HG02885 (cell line): ENCODE data around the gene IGF2R.
"Not testable (repeated sequence)": the region's sequence is repeated elsewhere in the genome, so short reads cannot be mapped to it uniquely, and the experiment has no call there.

ENCODE experiments used
- ATAC-seq: cut with Tn5 transposase; IDR thresholded peaks from one replicate; pipeline ENCODE4 v1.9.1; 2021; ENCODE audit warnings: mild to moderate bottlenecking; ENCODE audit not compliant: unreplicated experiment, poor library complexity

IGF2R gene, protein sequence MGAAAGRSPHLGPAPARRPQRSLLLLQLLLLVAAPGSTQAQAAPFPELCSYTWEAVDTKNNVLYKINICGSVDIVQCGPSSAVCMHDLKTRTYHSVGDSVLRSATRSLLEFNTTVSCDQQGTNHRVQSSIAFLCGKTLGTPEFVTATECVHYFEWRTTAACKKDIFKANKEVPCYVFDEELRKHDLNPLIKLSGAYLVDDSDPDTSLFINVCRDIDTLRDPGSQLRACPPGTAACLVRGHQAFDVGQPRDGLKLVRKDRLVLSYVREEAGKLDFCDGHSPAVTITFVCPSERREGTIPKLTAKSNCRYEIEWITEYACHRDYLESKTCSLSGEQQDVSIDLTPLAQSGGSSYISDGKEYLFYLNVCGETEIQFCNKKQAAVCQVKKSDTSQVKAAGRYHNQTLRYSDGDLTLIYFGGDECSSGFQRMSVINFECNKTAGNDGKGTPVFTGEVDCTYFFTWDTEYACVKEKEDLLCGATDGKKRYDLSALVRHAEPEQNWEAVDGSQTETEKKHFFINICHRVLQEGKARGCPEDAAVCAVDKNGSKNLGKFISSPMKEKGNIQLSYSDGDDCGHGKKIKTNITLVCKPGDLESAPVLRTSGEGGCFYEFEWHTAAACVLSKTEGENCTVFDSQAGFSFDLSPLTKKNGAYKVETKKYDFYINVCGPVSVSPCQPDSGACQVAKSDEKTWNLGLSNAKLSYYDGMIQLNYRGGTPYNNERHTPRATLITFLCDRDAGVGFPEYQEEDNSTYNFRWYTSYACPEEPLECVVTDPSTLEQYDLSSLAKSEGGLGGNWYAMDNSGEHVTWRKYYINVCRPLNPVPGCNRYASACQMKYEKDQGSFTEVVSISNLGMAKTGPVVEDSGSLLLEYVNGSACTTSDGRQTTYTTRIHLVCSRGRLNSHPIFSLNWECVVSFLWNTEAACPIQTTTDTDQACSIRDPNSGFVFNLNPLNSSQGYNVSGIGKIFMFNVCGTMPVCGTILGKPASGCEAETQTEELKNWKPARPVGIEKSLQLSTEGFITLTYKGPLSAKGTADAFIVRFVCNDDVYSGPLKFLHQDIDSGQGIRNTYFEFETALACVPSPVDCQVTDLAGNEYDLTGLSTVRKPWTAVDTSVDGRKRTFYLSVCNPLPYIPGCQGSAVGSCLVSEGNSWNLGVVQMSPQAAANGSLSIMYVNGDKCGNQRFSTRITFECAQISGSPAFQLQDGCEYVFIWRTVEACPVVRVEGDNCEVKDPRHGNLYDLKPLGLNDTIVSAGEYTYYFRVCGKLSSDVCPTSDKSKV (N-terminal part only)

GRCh38 chr6:159968295-159969203, at the start of gene IGF2R:
TSS of gene IGF2R (plus strand) at chr6:159969082. CDS start at chr6:159969247, 165 bp downstream.
- peak; percentile 91 for ATAC-seq

DNA sequence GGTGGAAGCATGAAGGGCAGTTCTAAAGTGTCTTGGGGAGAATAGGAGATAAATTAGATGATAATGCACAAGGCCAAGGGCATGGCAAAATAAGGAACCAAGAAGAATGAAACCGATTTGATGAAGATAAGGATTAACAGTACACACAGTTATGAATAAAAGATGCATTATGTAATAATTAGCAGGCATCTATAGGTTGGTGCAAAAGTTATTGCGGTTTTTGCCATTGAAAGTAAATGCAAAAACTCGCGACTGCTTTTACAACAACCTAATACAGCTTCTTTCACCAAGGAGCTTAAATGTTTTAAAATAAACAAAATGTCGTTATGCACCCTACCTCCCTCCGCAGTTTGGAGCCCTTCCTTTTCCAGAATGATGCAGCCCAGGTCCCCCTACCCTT, 49.1 kb upstream of the IGF2R start:
- no peak for ATAC-seq

DNA sequence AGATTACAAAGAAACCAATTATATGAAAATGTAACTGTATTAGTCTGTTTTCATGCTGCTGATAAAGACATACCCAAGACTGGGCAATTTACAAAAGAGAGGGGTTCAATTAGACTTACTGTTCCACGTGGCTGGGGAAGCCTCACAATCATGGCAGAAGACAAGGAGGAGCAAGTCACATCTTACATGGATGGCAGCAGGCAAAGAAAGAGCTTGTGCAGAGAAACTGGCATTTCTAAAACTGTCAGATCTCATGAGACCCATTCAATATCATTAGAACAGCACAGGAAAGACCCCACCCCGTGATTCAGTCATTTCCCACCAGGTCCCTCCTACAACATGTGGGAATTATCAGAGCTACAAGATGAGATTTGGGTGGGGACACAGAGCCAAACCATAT, 44.7 kb upstream of the IGF2R start:
- not testable (repeated sequence) for ATAC-seq

GRCh38 chr6:159926542-159927203, 42.2 kb upstream of the IGF2R start:
- ATAC-seq, result no peak

DNA sequence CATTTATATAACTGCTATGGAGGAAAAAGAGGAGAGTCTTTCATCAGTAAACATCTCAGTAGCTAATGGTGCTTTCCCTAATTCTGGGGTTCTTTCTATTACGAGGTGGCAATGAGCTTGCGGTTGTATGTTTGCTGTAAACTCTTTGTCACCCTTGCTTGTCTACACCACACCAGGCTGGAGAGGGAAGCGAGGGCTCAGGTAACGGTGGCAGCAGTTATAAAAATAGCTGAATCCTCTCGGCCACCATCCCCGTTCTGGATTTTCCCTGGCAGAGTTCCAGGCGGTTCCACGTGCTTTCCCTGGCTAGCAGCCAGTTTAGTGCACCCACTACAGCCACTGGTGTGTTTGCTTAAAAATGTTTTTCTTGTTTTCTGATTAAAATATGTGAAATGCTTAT, 39.1 kb upstream of the IGF2R start:
- peak; percentile 41 for ATAC-seq

DNA sequence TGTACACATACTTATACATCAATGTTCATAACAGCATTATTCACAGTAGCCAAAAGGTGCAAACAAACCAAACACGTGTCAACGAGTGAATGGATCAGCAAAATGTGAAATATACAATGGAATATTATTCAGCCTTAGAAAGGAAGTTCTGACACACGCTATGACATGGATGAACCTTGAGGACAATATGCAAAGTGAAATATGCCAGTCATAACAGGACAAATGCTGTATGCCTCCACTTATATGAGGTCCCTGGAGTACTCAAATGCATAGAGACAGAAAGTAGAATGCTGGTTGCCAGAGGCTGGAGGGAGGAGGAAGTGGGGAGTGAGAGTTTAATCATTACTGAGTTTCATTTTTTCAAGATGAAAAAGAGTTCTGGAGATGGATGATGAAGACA, 37.8 kb upstream of the IGF2R start:
- peak; percentile 93 for ATAC-seq

- ATAC-seq, result peak; percentile 5
These were observed 37.0 kb upstream of the IGF2R start for GRCh38 chr6:159931846-159932245.

DNA sequence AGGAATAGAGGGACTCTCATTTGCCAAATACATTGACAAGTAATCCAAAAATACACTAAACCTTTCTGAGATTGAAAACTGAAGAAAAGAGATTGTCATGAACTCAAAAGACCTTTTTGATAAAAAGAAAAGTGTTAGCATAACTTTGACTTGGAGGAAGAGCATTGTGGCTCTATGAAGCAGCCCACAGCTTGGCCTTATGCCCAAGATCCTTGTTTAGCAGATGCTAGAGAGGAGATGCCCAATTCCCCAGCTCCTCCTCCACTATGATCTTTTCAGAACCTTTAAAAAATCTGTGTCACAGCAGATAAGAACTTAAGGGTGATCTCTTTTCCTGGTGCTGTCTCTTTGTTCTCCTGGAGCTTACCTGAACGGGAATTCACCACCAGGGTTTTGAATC, 35.8 kb upstream of the IGF2R start:
- no peak for ATAC-seq

DNA sequence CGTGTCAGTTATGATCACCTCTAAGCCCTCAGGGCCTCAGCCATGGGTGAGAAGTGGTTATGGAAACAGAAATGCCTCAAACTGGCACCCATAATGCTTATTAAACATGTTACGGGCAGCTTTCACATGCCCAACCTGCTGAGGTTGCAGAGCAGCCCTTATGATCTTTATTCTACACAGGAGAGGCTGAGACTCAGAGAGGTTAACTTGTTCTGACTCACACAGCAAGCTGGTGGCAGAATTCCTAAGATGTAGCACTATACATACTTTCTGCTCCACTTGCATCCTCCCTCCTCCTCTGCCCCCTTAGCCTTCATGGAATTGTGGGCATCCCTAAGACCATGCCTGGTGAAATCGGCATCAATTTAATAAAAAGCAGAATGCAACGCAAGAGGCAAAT, 34.7 kb upstream of the IGF2R start:
- ATAC-seq, result no peak

- no peak for ATAC-seq
These were observed 33.8 kb upstream of the IGF2R start for GRCh38 chr6:159935065-159935464.

DNA sequence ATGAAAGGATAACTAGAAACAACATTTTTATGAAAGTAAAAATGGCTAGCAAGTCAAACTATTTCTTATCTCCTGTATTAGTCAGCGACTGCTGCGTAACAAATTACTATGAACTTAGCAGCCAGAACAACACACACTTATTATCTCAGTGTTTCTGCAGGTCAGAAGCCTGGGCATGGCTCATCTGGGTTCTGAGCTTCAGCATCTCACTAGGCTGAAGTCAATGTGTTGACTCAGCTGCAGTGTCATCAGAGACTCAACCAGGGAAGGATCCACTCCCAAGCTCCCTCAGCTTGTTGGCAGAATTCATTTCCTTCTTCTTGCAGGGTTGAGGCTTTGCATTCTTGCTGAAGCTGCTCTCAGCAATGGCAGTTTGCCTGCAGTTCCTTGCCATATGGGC, 33.2 kb upstream of the IGF2R start:
- ATAC-seq, result no peak

DNA sequence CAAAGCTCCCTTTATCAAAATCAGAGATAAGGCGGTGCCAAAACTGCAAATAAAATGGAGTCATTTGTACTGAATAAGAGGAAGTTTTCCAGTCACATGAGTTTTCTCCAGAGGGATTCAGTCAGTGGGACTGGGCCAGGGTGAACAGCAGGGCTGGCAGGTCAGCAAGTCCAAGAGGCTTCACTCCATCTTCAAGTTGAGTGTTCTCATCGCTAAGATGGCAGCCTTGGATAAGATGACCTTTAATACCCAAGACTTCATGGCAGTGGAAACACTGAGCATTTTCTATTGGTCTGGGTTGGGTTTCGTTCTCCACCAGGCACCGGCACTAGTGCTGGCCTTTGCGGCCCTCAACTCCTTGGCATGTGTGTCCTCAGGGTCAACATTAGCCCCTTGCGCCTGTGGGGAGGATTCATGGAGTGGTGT, 29.3 kb upstream of the IGF2R start:
- no peak for ATAC-seq

DNA sequence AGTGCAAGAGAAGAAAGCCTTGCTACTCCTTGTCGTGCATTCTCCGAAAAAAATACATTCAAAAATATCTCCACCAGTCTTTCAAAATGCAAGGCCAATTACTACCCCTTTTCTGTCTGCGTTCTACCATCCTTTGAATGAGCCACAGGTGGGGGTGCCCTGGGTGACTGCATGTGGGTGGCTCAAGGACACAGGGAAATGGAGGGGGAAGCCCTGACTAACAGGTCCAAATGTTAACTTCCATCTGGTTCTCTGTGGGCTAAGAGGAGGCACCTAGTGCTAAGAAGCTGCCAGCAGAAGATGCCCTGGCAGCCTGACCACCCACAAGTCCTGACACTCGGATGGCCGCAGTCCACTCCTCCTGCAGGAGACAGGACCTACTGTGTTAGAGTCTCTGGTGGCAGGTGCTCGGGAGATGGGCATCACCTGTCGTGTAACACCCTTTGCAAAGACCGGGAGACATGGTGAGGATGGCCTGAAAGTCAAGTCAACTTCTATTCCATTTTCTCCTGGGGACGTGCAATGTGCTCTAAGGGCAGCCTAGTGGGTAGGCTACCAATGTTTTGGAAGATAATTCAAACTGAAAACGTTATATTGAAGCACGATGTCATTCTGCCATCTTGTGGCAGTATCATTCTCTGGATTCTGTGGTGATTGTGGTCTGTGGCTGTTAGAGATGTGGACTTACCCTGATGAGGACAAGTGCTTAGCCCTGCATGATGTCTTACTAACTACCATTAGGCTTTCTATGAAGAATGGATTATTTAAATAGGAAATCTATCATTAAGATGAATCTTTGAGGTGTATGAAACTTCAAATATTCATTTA, 27.4 kb upstream of the IGF2R start:
- peak; percentile 84 for ATAC-seq

DNA sequence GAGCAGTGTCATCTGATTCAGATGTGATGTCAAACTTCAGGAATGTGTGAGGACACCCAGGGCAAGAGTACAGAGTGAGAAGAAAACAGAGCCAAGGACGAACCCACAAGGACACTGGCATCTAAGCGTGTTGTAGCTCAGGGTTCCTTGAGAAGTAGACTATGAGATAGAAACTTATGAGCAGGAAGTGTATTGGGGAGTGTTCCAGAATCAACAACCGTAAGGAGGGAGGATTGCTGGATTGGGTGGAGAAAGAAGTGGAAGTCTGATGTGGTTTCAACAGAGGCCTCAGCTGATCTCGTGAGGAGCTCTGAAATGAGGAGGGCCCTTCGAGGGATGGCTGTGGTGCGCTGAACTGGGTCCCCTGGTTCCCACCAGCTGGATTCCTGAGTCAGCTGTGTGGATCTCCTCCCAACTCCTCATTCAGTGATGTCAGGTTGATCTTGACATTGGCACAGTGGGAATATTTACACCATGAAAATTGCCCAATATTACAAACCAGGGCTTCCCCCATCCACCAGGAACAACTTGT, 25.7 kb upstream of the IGF2R start:
- ATAC-seq, result no peak

- ATAC-seq, result no peak
These were observed 24.8 kb upstream of the IGF2R start for GRCh38 chr6:159943968-159944598.

GRCh38 chr6:159945801-159946392, 23.0 kb upstream of the IGF2R start:
- ATAC-seq, result no peak

- no peak for ATAC-seq
These were observed 22.0 kb upstream of the IGF2R start for GRCh38 chr6:159946912-159947311.
